ENCODE measurements around the gene TBL3. TPM values are rescaled to one million over a fixed set of nuclear protein-coding genes. Genes with fewer than 3 reads are reported as not detected.

Gene TBL3
- total RNA-seq, 4 donors from 2014 or later = 34.4 to 91.8 (median 53.7) TPM

GRCh38 chr16:1941162-1942046, 30.4 kb upstream of the TBL3 start:
- no peak overlapping the region for H3K4me3 ChIP-seq (replicated peaks in 1 of 3)
- TF ChIP-seq CTCF (IDR thresholded peaks at IDR 0.05) (no peak), POLR2A (IDR thresholded peaks at IDR 0.05) (no peak)

GRCh38 chr16:1942047-1942809, 29.6 kb upstream of the TBL3 start:
- H3K9me3 ChIP-seq = no peaks in the 10 kb centered on the region
- peaks cover 0 to 7% of the 10 kb centered on the region in 2 donors for H3K36me3 ChIP-seq
- H3K4me1 ChIP-seq = peaks cover 8 to 20% of the 10 kb centered on the region in 2 donors
- H3K4me3 ChIP-seq (replicated peaks in 1 of 3) = peak overlapping the region; percentile 64 to 93 (median 73)
- TF ChIP-seq POLR2A (IDR thresholded peaks at IDR 0.05) (no peak), CTCF (IDR thresholded peaks at IDR 0.05) (no peak)
- H3K27me3 ChIP-seq = no peaks in the 10 kb centered on the region
- intact Hi-C loops (cut with DNase I) = no loop called here
- H3K27ac ChIP-seq = peak overlapping the region in 1 of 3 donors; percentile 39
- 34 to 35% methylated on average over 9 to 11 of the region's 17 CpGs for WGBS, 2 donors
- DNase-seq = peak in 1 of 2 donors; percentile 17

More at GRCh38 chr16:1941162-1942046, 30.4 kb upstream of the TBL3 start:
- intact Hi-C loops (cut with DNase I) = no loop called here
- no peaks in the 10 kb centered on the region for H3K9me3 ChIP-seq
- peaks cover 0 to 7% of the 10 kb centered on the region in 2 donors for H3K36me3 ChIP-seq
- no peak for DNase-seq
- H3K27me3 ChIP-seq = no peaks in the 10 kb centered on the region
- 85 to 90% methylated on average over 24 to 29 of the region's 30 CpGs for WGBS, 2 donors
- peaks cover 8 to 20% of the 10 kb centered on the region in 2 donors for H3K4me1 ChIP-seq
- H3K27ac ChIP-seq = no peak overlapping the region

GRCh38 chr16:1942810-1943726, 28.8 kb upstream of the TBL3 start, which contains the start of gene MSRB1:
MSRB1 (minus strand) TSS chr16:1943199; CDS start chr16:1943156, 43 bp downstream.
- intact Hi-C loops (cut with DNase I) = no loop called here
- peak; percentile 100 for DNase-seq
- Histone ChIP-seq H3K36me3 (peaks cover 0 to 7% of the 10 kb centered on the region in 2 donors), H3K27ac (peak within 1 kb of the TSS; percentile 51 to 56 (median 55)), H3K4me1 (peaks cover 8 to 20% of the 10 kb centered on the region in 2 donors), H3K9me3 (no peaks in the 10 kb centered on the region), H3K27me3 (no peaks in the 10 kb centered on the region), H3K4me3 (replicated peaks in 1 of 3) (peak within 1 kb of the TSS; percentile 64 to 93 (median 73))
- WGBS, 2 donors = 3 to 7% methylated on average over 22 to 48 of the region's 77 CpGs
- TF ChIP-seq POLR2A (IDR thresholded peaks at IDR 0.05) = peak in 1 of 2 donors; percentile 83
- peak in 1 of 6 experiments; percentile 32 for TF ChIP-seq CTCF (IDR thresholded peaks at IDR 0.05)

GRCh38 chr16:1944612-1945199, 27.1 kb upstream of the TBL3 start:
- H3K36me3 ChIP-seq = peaks cover 0 to 4% of the 10 kb centered on the region in 2 donors
- H3K27me3 ChIP-seq = no peaks in the 10 kb centered on the region
- no peak for DNase-seq
- H3K4me1 ChIP-seq = peaks cover 8 to 20% of the 10 kb centered on the region in 2 donors
- no peak overlapping the region for H3K27ac ChIP-seq
- 82 to 89% methylated on average over 20 of the region's 21 CpGs for WGBS, 2 donors
- no peaks in the 10 kb centered on the region for H3K9me3 ChIP-seq
- H3K4me3 ChIP-seq (replicated peaks in 1 of 3) = no peak overlapping the region
- intact Hi-C loops (cut with DNase I) = no loop called here
- TF ChIP-seq POLR2A (IDR thresholded peaks at IDR 0.05) = no peak
- TF ChIP-seq CTCF (IDR thresholded peaks at IDR 0.05) = no peak
